Stimulated activated memory B cell treated with anti-CD40 and anti-IgM and Interleukin-4, amounts not matched to agents 10 μg/mL and 1 μg/mL and 100 μg/mL, for 72 hours (primary cell): ENCODE data around the gene PPIAL4G.
"Not testable (repeated sequence)": the region's sequence is repeated elsewhere in the genome, so short reads cannot be mapped to it uniquely, and the experiment has no call there.

Experiments
- ATAC-seq: fragments of 150-1000 bp; cut with Tn5 transposase; 2 replicates; pipeline ENCODE4 v1.10.0; 2021
- H3K27ac Mint-ChIP-seq: one replicate; pipeline ENCODE4 v1.8.0; 2022; ENCODE audit warnings: mild to moderate bottlenecking, mixed read lengths
- H3K27me3 Mint-ChIP-seq: one replicate; pipeline ENCODE4 v1.8.0; 2022; ENCODE audit warnings: mixed read lengths
- H3K36me3 Mint-ChIP-seq: one replicate; pipeline ENCODE4 v1.8.0; 2022; ENCODE audit warnings: mixed read lengths
- H3K4me1 Mint-ChIP-seq: one replicate; pipeline ENCODE4 v1.8.0; 2022; ENCODE audit warnings: mixed read lengths
- H3K4me3 Mint-ChIP-seq: one replicate; pipeline ENCODE4 v1.8.0; 2022; ENCODE audit warnings: mild to moderate bottlenecking, moderate library complexity, mixed read lengths
- H3K9me3 Mint-ChIP-seq: one replicate; pipeline ENCODE4 v1.8.0; 2022; ENCODE audit warnings: mixed read lengths

Gene PPIAL4G

GRCh38 chr1:148483029-148483428 is at the start of gene PPIAL4G:
TSS of gene PPIAL4G (minus strand) at chr1:148483302. CDS start at chr1:148483252, 50 bp downstream.
- H3K27ac Mint-ChIP-seq, H3K4me1 Mint-ChIP-seq, H3K27me3 Mint-ChIP-seq, H3K9me3 Mint-ChIP-seq, ATAC-seq, H3K4me3 Mint-ChIP-seq, H3K36me3 Mint-ChIP-seq: not testable (repeated sequence)

- not testable (repeated sequence) for H3K27me3 Mint-ChIP-seq, H3K27ac Mint-ChIP-seq, ATAC-seq, H3K4me3 Mint-ChIP-seq, H3K9me3 Mint-ChIP-seq, H3K36me3 Mint-ChIP-seq, H3K4me1 Mint-ChIP-seq
Observed at GRCh38 chr1:148532158-148532557, 49.1 kb upstream of the PPIAL4G start.

- not testable (repeated sequence) for H3K36me3 Mint-ChIP-seq, H3K27ac Mint-ChIP-seq, ATAC-seq, H3K27me3 Mint-ChIP-seq, H3K4me1 Mint-ChIP-seq, H3K9me3 Mint-ChIP-seq
- peak overlapping the region; percentile 71 for H3K4me3 Mint-ChIP-seq
Observed at GRCh38 chr1:148529101-148529567, 46.0 kb upstream of the PPIAL4G start.

- not testable (repeated sequence) for ATAC-seq
Observed at GRCh38 chr1:148528591-148528990, 45.5 kb upstream of the PPIAL4G start.

GRCh38 chr1:148526587-148526986 is 43.5 kb upstream of the PPIAL4G start:
- not testable (repeated sequence) for H3K9me3 Mint-ChIP-seq, H3K4me1 Mint-ChIP-seq, H3K27ac Mint-ChIP-seq, H3K36me3 Mint-ChIP-seq, H3K27me3 Mint-ChIP-seq, H3K4me3 Mint-ChIP-seq, ATAC-seq

More at GRCh38 chr1:148528591-148528990, 45.5 kb upstream of the PPIAL4G start:
- not testable (repeated sequence) for H3K4me1 Mint-ChIP-seq, H3K36me3 Mint-ChIP-seq, H3K27ac Mint-ChIP-seq, H3K9me3 Mint-ChIP-seq, H3K27me3 Mint-ChIP-seq
- peak overlapping the region; percentile 71 for H3K4me3 Mint-ChIP-seq

GRCh38 chr1:148523205-148524144 is 40.4 kb upstream of the PPIAL4G start:
- Mint-ChIP-seq H3K27ac (peak overlapping the region; percentile 98), H3K4me3 (peak overlapping the region; percentile 81)
- not testable (repeated sequence) for H3K36me3 Mint-ChIP-seq, H3K4me1 Mint-ChIP-seq, H3K27me3 Mint-ChIP-seq, H3K9me3 Mint-ChIP-seq
- peak; percentile 0 for ATAC-seq

- not testable (repeated sequence) for H3K36me3 Mint-ChIP-seq, H3K27me3 Mint-ChIP-seq, H3K4me1 Mint-ChIP-seq, H3K9me3 Mint-ChIP-seq
- Mint-ChIP-seq H3K4me3 (peak overlapping the region; percentile 81), H3K27ac (peak overlapping the region; percentile 98)
- ATAC-seq, result peak; percentile 93
Observed at GRCh38 chr1:148522561-148523204, 39.6 kb upstream of the PPIAL4G start.

- not testable (repeated sequence) for H3K4me1 Mint-ChIP-seq, H3K27me3 Mint-ChIP-seq, H3K36me3 Mint-ChIP-seq, H3K9me3 Mint-ChIP-seq
- peak; percentile 73 for ATAC-seq
- peak overlapping the region; percentile 98 for H3K27ac Mint-ChIP-seq
- H3K4me3 Mint-ChIP-seq, result peak overlapping the region; percentile 81
Observed at GRCh38 chr1:148522072-148522471, 39.0 kb upstream of the PPIAL4G start.

GRCh38 chr1:148514310-148514709 is 31.2 kb upstream of the PPIAL4G start:
- not testable (repeated sequence) for H3K36me3 Mint-ChIP-seq, H3K27ac Mint-ChIP-seq, H3K27me3 Mint-ChIP-seq, H3K9me3 Mint-ChIP-seq, ATAC-seq, H3K4me3 Mint-ChIP-seq, H3K4me1 Mint-ChIP-seq

- not testable (repeated sequence) for H3K36me3 Mint-ChIP-seq, H3K27me3 Mint-ChIP-seq, H3K9me3 Mint-ChIP-seq, H3K27ac Mint-ChIP-seq, H3K4me1 Mint-ChIP-seq, H3K4me3 Mint-ChIP-seq, ATAC-seq
Observed at GRCh38 chr1:148512571-148513184, 29.6 kb upstream of the PPIAL4G start.

GRCh38 chr1:148493933-148494332 is 10.8 kb upstream of the PPIAL4G start:
- not testable (repeated sequence) for H3K9me3 Mint-ChIP-seq, H3K4me1 Mint-ChIP-seq, H3K27me3 Mint-ChIP-seq, H3K4me3 Mint-ChIP-seq, H3K36me3 Mint-ChIP-seq, ATAC-seq, H3K27ac Mint-ChIP-seq

GRCh38 chr1:148481134-148481533 is 2.0 kb downstream of the PPIAL4G start:
- H3K27ac Mint-ChIP-seq, ATAC-seq, H3K4me3 Mint-ChIP-seq, H3K9me3 Mint-ChIP-seq, H3K27me3 Mint-ChIP-seq, H3K36me3 Mint-ChIP-seq, H3K4me1 Mint-ChIP-seq: not testable (repeated sequence)

GRCh38 chr1:148459694-148460093 is 23.4 kb downstream of the PPIAL4G start:
- H3K27me3 Mint-ChIP-seq, ATAC-seq, H3K36me3 Mint-ChIP-seq, H3K9me3 Mint-ChIP-seq, H3K4me1 Mint-ChIP-seq: not testable (repeated sequence)
- Mint-ChIP-seq H3K27ac (peak overlapping the region; percentile 85), H3K4me3 (peak overlapping the region; percentile 23)

GRCh38 chr1:148458901-148459581 is 24.1 kb downstream of the PPIAL4G start:
- H3K36me3 Mint-ChIP-seq, H3K4me1 Mint-ChIP-seq, H3K9me3 Mint-ChIP-seq, H3K27me3 Mint-ChIP-seq, ATAC-seq: not testable (repeated sequence)
- H3K4me3 Mint-ChIP-seq, result peak overlapping the region; percentile 76
- peak overlapping the region; percentile 85 for H3K27ac Mint-ChIP-seq

- H3K27me3 Mint-ChIP-seq, H3K36me3 Mint-ChIP-seq, H3K4me1 Mint-ChIP-seq, H3K9me3 Mint-ChIP-seq, ATAC-seq: not testable (repeated sequence)
- H3K27ac Mint-ChIP-seq, result peak overlapping the region; percentile 85
- peak overlapping the region; percentile 90 for H3K4me3 Mint-ChIP-seq
Observed at GRCh38 chr1:148458398-148458797, 24.7 kb downstream of the PPIAL4G start.
